Esophagus muscularis mucosa (tissue), 4 donors: ENCODE results near the gene ACTN3. TPM values are rescaled to one million over a fixed set of nuclear protein-coding genes. Genes with fewer than 3 reads are reported as not detected.
"Not testable (repeated sequence)": the region's sequence is repeated elsewhere in the genome, so short reads cannot be mapped to it uniquely, and the experiment has no call there.

ENCODE experiments used
- DNase-seq: peaks from one replicate; pipeline ENCODE4 v3.0.0-alpha.2; 2017; ENCODE audit errors: extremely low spot score
- H3K27ac ChIP-seq, 4 donors: fragments of 200-600 bp; sonication (generic); replicated peaks in 1 of 4; 1 replicate in 3 of 4; 2 replicates in 1 of 4; pipeline ENCODE4 v1.5.1; 2016 to 2019; ENCODE audit warnings: mild to moderate bottlenecking in 1 of 4
- H3K27me3 ChIP-seq, 4 donors: fragments of 200-600 bp; sonication (generic); one replicate each; pipeline versions ENCODE4 v1.5.1 to v1.6.0; 2016 to 2019
- H3K36me3 ChIP-seq, 4 donors: fragments of 200-600 bp; sonication (generic); one replicate each; pipeline ENCODE4 v1.5.1; 2016 to 2019
- H3K4me1 ChIP-seq, 4 donors: fragments of 200-600 bp; sonication (generic); one replicate each; pipeline ENCODE4 v1.5.1; 2016 to 2019
- H3K4me3 ChIP-seq, 4 donors: fragments of 200-600 bp; sonication (generic); 1 replicate in 2 of 4; 2 replicates in 2 of 4; pipeline ENCODE4 v1.5.1; 2016 to 2019; ENCODE audit warnings: mild to moderate bottlenecking in 4 of 4, moderate library complexity in 1 of 4
- H3K9me3 ChIP-seq, 4 donors: fragments of 200-600 bp; sonication (generic); 1 replicate in 3 of 4; 2 replicates in 1 of 4; pipeline ENCODE4 v1.5.1; 2016 to 2019
- CTCF ChIP-seq, 3 experiments: fragments of 200-600 bp in 2 of 3; fragments of 450-650 bp in 1 of 3; sonication (generic) in 2 of 3; IDR thresholded peaks; one replicate each; pipeline ENCODE4 v1.5.1; 2017 to 2019; ENCODE audit warnings: antibody characterized with exemption in 3 of 3, mild to moderate bottlenecking in 2 of 3, moderate library complexity in 1 of 3
- EP300 ChIP-seq: sonication (generic); formaldehyde crosslinking; IDR thresholded peaks from one replicate; pipeline ENCODE4 v1.6.1; 2017; ENCODE audit warnings: antibody characterized with exemption
- POLR2A ChIP-seq: fragments of 450-650 bp; IDR thresholded peaks from one replicate; pipeline ENCODE4 v1.6.1; 2017; ENCODE audit warnings: antibody characterized with exemption, moderate library complexity, mild to moderate bottlenecking, low read depth
- POLR2AphosphoS5 ChIP-seq, 2 donors: sonication (generic); formaldehyde crosslinking; IDR thresholded peaks; one replicate each; pipeline ENCODE4 v1.6.1; 2017; ENCODE audit warnings: antibody characterized with exemption in 2 of 2
- WGBS: methylation state at CpG from one replicate; pipeline ENCODE4 v1.1.5; 2018; 5-methylcytosine and 5-hydroxymethylcytosine counted together
- intact Hi-C: fragments of 100-400 bp; cut with DNase I; formaldehyde crosslinking; loops from one replicate; pipeline ENCODE4 v1.15.1; 2023
- total RNA-seq, 4 donors: library from RNA; depleted of rRNA; stranded (reverse); fragments of >200 nt; gene quantifications; one replicate each; pipeline versions ENCODE4 v1.1.0 to v1.2.1, GENCODE V29; 2016

Gene ACTN3
- total RNA-seq, 4 donors from 2014 or later, result not detected

GRCh38 chr11:66532784-66533183, 13.9 kb upstream of the ACTN3 start:
- Histone ChIP-seq H3K27me3 (no peaks in the 10 kb centered on the region), H3K9me3 (no peaks in the 10 kb centered on the region), H3K27ac (no peak overlapping the region), H3K36me3 (peaks cover 9 to 96% (median 62%) of the 10 kb centered on the region in 4 donors), H3K4me1 (no peaks in the 10 kb centered on the region), H3K4me3 (no peak overlapping the region)
- intact Hi-C loops, result no loop called here
- WGBS, result 84% methylated on average over 6 of the region's 6 CpGs
- TF ChIP-seq EP300 (no peak), POLR2A (no peak), CTCF (IDR thresholded peaks at IDR 0.05) (no peak), POLR2AphosphoS5 (IDR thresholded peaks at IDR 0.05) (no peak)
- no peak for DNase-seq

- Histone ChIP-seq H3K4me3 (no peak overlapping the region), H3K27ac (no peak overlapping the region), H3K36me3 (peaks cover 0 to 87% (median 66%) of the 10 kb centered on the region in 4 donors), H3K9me3 (no peaks in the 10 kb centered on the region), H3K27me3 (no peaks in the 10 kb centered on the region), H3K4me1 (peaks cover 7 to 18% (median 13%) of the 10 kb centered on the region in 4 donors)
- DNase-seq, result no peak
- intact Hi-C loops, result no loop called here
- TF ChIP-seq POLR2A, result no peak
- no peak for TF ChIP-seq POLR2AphosphoS5 (IDR thresholded peaks at IDR 0.05)
- no peak for TF ChIP-seq CTCF (IDR thresholded peaks at IDR 0.05)
- no peak for TF ChIP-seq EP300
- WGBS, result 81% methylated on average over 12 of the region's 16 CpGs
Observed at GRCh38 chr11:66539170-66539869, 7.4 kb upstream of the ACTN3 start.

- Histone ChIP-seq H3K9me3 (no peaks in the 10 kb centered on the region), H3K27ac (no peak overlapping the region), H3K27me3 (no peaks in the 10 kb centered on the region), H3K4me1 (peaks cover 13 to 23% (median 18%) of the 10 kb centered on the region in 4 donors), H3K36me3 (peaks cover 0 to 82% (median 65%) of the 10 kb centered on the region in 4 donors), H3K4me3 (no peak overlapping the region)
- intact Hi-C loops, result no loop called here
- TF ChIP-seq EP300, result no peak
- TF ChIP-seq POLR2A, result no peak
- no peak for TF ChIP-seq POLR2AphosphoS5 (IDR thresholded peaks at IDR 0.05)
- TF ChIP-seq CTCF (IDR thresholded peaks at IDR 0.05), result no peak
- WGBS, result 97% methylated on average over 8 of the region's 10 CpGs
- DNase-seq, result no peak
Observed at GRCh38 chr11:66539870-66540213, 6.9 kb upstream of the ACTN3 start.

GRCh38 chr11:66540598-66540997, 6.1 kb upstream of the ACTN3 start:
- H3K4me3 ChIP-seq, DNase-seq, H3K27ac ChIP-seq, H3K27me3 ChIP-seq, intact Hi-C loops, H3K9me3 ChIP-seq: not testable (repeated sequence)
- WGBS, result 83% methylated on average over 8 of the region's 8 CpGs
- peaks cover 20 to 29% (median 25%) of the 10 kb centered on the region in 4 donors for H3K4me1 ChIP-seq
- H3K36me3 ChIP-seq, result peaks cover 0 to 74% (median 59%) of the 10 kb centered on the region in 4 donors

GRCh38 chr11:66541892-66542291, 4.8 kb upstream of the ACTN3 start:
- peaks cover 0 to 61% (median 46%) of the 10 kb centered on the region in 4 donors for H3K36me3 ChIP-seq
- no peaks in the 10 kb centered on the region for H3K9me3 ChIP-seq
- H3K4me3 ChIP-seq, result no peak overlapping the region
- peaks cover 28 to 38% (median 34%) of the 10 kb centered on the region in 4 donors for H3K4me1 ChIP-seq
- no peak for DNase-seq
- 95% methylated on average over 4 of the region's 4 CpGs for WGBS
- intact Hi-C loops, result no loop called here
- no peak overlapping the region for H3K27ac ChIP-seq
- H3K27me3 ChIP-seq, result no peaks in the 10 kb centered on the region
- TF ChIP-seq POLR2A (no peak), CTCF (IDR thresholded peaks at IDR 0.05) (no peak), POLR2AphosphoS5 (IDR thresholded peaks at IDR 0.05) (no peak), EP300 (no peak)
